HG03280 (cell line): ENCODE data around the gene CDC25C.

Experiments
- ATAC-seq: cut with Tn5 transposase; IDR thresholded peaks from one replicate; pipeline ENCODE4 v1.9.1; 2021; ENCODE audit warnings: mild to moderate bottlenecking, moderate library complexity; ENCODE audit not compliant: unreplicated experiment

CDC25C gene

GRCh38 chr5:138331449-138332368 is at the start of gene CDC25C:
Gene CDC25C, minus strand, starts transcription at chr5:138331804. Its CDS starts 624 bp downstream, at chr5:138331180.
- peak; percentile 99 for ATAC-seq

GRCh38 chr5:138372653-138373052 is 41.0 kb upstream of the CDC25C start:
- ATAC-seq: no peak

GRCh38 chr5:138372225-138372624 is 40.6 kb upstream of the CDC25C start:
- peak; percentile 67 for ATAC-seq

GRCh38 chr5:138371454-138371853 is 39.9 kb upstream of the CDC25C start:
- ATAC-seq: no peak

GRCh38 chr5:138370537-138370936 is 38.9 kb upstream of the CDC25C start:
- no peak for ATAC-seq

- no peak for ATAC-seq
Measured at GRCh38 chr5:138369706-138370105, 38.1 kb upstream of the CDC25C start.

- ATAC-seq: no peak
Measured at GRCh38 chr5:138369261-138369660, 37.7 kb upstream of the CDC25C start.

- no peak for ATAC-seq
Measured at GRCh38 chr5:138366632-138367382, 35.2 kb upstream of the CDC25C start.

GRCh38 chr5:138364576-138364975 is 33.0 kb upstream of the CDC25C start:
- no peak for ATAC-seq

GRCh38 chr5:138360941-138361452 is 29.4 kb upstream of the CDC25C start:
- no peak for ATAC-seq

- no peak for ATAC-seq
Measured at GRCh38 chr5:138359621-138360020, 28.0 kb upstream of the CDC25C start.

- peak; percentile 42 for ATAC-seq
Measured at GRCh38 chr5:138354926-138355378, 23.3 kb upstream of the CDC25C start.

GRCh38 chr5:138354387-138354786 is 22.8 kb upstream of the CDC25C start:
- no peak for ATAC-seq

- no peak for ATAC-seq
Measured at GRCh38 chr5:138353560-138354080, 22.0 kb upstream of the CDC25C start.

- ATAC-seq: peak; percentile 46
Measured at GRCh38 chr5:138352722-138353559, 21.3 kb upstream of the CDC25C start.

- peak; percentile 69 for ATAC-seq
Measured at GRCh38 chr5:138352071-138352721, 20.6 kb upstream of the CDC25C start, which contains the start of gene KDM3B. Gene KDM3B, plus strand, starts transcription at chr5:138352685. Its CDS starts 111 bp downstream, at chr5:138352796.

- no peak for ATAC-seq
Measured at GRCh38 chr5:138351517-138351916, 19.9 kb upstream of the CDC25C start.

GRCh38 chr5:138351056-138351455 is 19.5 kb upstream of the CDC25C start:
- ATAC-seq: no peak

GRCh38 chr5:138350563-138350890 is 18.9 kb upstream of the CDC25C start:
- no peak for ATAC-seq
